Heart left ventricle (tissue), 13 donors: Measurements from ENCODE around the gene MLN.

Experiments used
- POLR2A ChIP-seq, 2 donors: fragments of 450-650 bp; IDR thresholded peaks; one replicate each; pipeline ENCODE4 v1.6.1; 2017; ENCODE audit warnings: antibody characterized with exemption in 2 of 2, mild to moderate bottlenecking in 2 of 2, moderate library complexity in 2 of 2
- TF ChIP-seq, protein P1 (sequence below), 12 donors: fragments of 200-600 bp; sonication (generic) in 4 of 12; IDR thresholded peaks; one replicate each; pipeline versions ENCODE4 v1.5.0 to v1.8.0; 2018 to 2022; ENCODE audit warnings: antibody characterized with exemption in 12 of 12, mild to moderate bottlenecking in 5 of 12
- donor health status: ischemic (EF 13 %, LVEDD 7.1; RV severe dilation, severe dysfunction).
- donor health status: DM: no; HTN: yes; CAD: no.
- donor health status: DM: no; HTN: no; CAD: no.
- donor health status: ischemic (EF 25% LVEDD 6.9; RV normal size, moderate dysfunction).
- donor health status: ischemic (EF 25% LVEDD 5.7; RV mildly dilated, moderate dysfunction).
- donor health status: ischemic (EF 35%, LVEDD 5.7; RV mildly dilated, moderate dysfunction).
- donor health status: nonischemic (EF 11% LVEDD 7.7; RV severe dilation, severe dysfunction).
- donor health status: DM: yes; HTN: yes; CAD: no.
- donor health status: PGD.
- donor health status: ischemic (EF 29% LVEDD 5.4; RV normal size, mild dysfunction).
- donor health status: nonischemic (EF 23%, LVEDD 6.1; RV moderate dilation, normal function).

DNA sequence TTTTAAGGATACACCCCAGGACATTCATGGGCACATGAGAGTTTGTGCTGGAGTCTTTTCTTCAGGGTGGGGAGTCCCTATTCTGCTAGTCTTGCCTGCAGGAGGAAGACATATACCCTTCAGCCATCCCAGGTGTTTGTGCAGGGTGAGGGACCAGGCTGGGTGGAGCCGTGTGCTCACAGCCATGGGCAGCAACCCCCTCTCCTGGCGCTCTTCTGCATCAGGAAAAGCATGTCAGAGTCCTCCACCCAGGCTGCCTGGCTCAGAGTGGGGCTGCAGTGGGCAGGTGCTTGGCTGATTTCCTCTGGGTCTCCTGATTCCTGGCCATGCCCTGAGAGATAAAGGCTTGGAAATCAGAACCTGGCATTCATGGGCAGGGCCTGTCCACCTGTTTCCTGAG, 22.7 kb upstream of the MLN start:
- TF ChIP-seq, protein P1, sequence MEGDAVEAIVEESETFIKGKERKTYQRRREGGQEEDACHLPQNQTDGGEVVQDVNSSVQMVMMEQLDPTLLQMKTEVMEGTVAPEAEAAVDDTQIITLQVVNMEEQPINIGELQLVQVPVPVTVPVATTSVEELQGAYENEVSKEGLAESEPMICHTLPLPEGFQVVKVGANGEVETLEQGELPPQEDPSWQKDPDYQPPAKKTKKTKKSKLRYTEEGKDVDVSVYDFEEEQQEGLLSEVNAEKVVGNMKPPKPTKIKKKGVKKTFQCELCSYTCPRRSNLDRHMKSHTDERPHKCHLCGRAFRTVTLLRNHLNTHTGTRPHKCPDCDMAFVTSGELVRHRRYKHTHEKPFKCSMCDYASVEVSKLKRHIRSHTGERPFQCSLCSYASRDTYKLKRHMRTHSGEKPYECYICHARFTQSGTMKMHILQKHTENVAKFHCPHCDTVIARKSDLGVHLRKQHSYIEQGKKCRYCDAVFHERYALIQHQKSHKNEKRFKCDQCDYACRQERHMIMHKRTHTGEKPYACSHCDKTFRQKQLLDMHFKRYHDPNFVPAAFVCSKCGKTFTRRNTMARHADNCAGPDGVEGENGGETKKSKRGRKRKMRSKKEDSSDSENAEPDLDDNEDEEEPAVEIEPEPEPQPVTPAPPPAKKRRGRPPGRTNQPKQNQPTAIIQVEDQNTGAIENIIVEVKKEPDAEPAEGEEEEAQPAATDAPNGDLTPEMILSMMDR (IDR thresholded peaks at IDR 0.05) = no peak
- no peak for TF ChIP-seq POLR2A (IDR thresholded peaks at IDR 0.05)
